PFSK-1 (cell line): ENCODE data around the gene NUDT6.

Source experiments
- FOXP2 ChIP-seq: optimal IDR thresholded peaks from 2 replicates; pipeline ENCODE3; 2011; ENCODE audit warnings: borderline replicate concordance, control low read depth, inconsistent platforms; ENCODE audit not compliant: insufficient read depth; ENCODE audit errors: extremely low read length, extremely low read depth
- POLR2AphosphoS5 ChIP-seq: IDR thresholded peaks from 2 replicates; pipeline ENCODE4 v1.6.1; 2012; ENCODE audit warnings: low read depth, mild to moderate bottlenecking, control low read depth, low read length, moderate library complexity
- REST ChIP-seq, 2 experiments: IDR thresholded peaks; 2 replicates each; pipeline versions ENCODE4 v1.6.1 to v1.8.0; 2011 to 2012; ENCODE audit warnings: low read depth in 2 of 2, low read length in 2 of 2, control low read depth in 1 of 2, inconsistent platforms in 1 of 2, mild to moderate bottlenecking in 1 of 2, moderate library complexity in 1 of 2; ENCODE audit not compliant: insufficient read depth in 1 of 2
- SIN3A ChIP-seq: IDR thresholded peaks from 2 replicates; pipeline ENCODE4 v1.6.1; 2012; ENCODE audit warnings: mild to moderate bottlenecking, low read length, moderate library complexity, borderline replicate concordance; ENCODE audit not compliant: insufficient read depth
- TAF1 ChIP-seq: IDR thresholded peaks from 2 replicates; pipeline ENCODE4 v1.6.1; 2012; ENCODE audit warnings: low read length, control low read depth, borderline replicate concordance; ENCODE audit not compliant: insufficient read depth

NUDT6 gene

GRCh38 chr4:122894827-122895226 is 27.6 kb downstream of the NUDT6 start:
- no peak for TF ChIP-seq FOXP2
- no peak for TF ChIP-seq POLR2AphosphoS5

DNA sequence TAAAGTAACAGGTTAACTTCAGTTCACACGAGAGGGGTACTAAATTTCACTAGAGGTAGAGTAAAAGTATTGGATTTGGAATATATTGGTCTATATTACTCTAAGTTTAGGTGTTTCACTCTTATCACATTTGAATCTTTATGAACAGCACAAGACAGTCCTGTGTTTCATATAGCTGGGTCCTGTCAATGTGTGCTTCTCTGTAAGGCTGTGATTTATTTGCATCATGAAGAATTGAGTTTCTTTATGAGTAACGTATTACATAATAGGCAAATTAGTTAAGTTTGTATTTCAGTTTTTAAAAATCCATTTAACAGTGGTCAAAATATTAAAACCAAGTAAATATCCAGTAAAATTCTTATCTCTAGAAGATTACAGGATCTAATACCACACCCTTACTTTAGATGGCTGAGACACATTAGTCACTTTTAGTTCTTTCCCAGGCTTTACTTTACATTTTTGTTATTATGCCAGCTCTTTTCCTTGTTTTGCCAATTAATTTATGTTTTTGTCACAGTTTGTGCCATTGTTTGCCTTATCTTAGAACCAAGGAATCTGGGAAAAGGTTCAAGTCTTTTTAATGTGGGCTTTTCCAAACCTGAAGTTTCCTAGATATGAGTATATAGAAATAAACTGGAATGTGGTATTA is 32.1 kb downstream of the NUDT6 start:
- TF ChIP-seq SIN3A (no peak), REST (IDR thresholded peaks at IDR 0.05; ENCODE audit: insufficient read depth in 1 of 2, low read depth in 2 of 2, low read length in 2 of 2) (no peak), TAF1 (no peak), POLR2AphosphoS5 (no peak), FOXP2 (no peak)

- TF ChIP-seq FOXP2 (no peak), REST (IDR thresholded peaks at IDR 0.05; ENCODE audit: insufficient read depth in 1 of 2, low read depth in 2 of 2, low read length in 2 of 2) (no peak), TAF1 (no peak), SIN3A (no peak), POLR2AphosphoS5 (no peak)
These were observed 32.7 kb downstream of the NUDT6 start for GRCh38 chr4:122889726-122890125.

DNA sequence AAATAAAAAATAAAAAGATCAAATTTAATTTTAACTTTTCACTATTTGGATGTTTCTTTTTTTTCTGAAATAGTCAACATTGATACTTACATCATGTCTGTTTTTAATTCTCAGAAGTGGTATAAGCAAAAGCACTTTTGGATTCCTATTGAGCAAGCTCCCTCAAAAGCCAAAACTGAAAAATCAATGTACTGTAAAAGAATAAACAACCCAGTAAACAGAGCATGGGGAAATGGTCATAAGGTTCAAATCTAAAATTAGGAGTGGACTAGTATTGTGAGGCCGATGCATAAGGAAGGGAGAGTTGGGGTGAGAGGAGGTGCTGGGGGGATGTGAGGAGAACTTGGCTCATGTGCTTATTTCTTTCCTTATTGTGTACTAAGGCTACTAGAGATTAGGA is 37.9 kb downstream of the NUDT6 start:
- TF ChIP-seq FOXP2 (no peak), REST (IDR thresholded peaks at IDR 0.05; ENCODE audit: insufficient read depth in 1 of 2, low read depth in 2 of 2, low read length in 2 of 2) (no peak), SIN3A (no peak), TAF1 (no peak)

DNA sequence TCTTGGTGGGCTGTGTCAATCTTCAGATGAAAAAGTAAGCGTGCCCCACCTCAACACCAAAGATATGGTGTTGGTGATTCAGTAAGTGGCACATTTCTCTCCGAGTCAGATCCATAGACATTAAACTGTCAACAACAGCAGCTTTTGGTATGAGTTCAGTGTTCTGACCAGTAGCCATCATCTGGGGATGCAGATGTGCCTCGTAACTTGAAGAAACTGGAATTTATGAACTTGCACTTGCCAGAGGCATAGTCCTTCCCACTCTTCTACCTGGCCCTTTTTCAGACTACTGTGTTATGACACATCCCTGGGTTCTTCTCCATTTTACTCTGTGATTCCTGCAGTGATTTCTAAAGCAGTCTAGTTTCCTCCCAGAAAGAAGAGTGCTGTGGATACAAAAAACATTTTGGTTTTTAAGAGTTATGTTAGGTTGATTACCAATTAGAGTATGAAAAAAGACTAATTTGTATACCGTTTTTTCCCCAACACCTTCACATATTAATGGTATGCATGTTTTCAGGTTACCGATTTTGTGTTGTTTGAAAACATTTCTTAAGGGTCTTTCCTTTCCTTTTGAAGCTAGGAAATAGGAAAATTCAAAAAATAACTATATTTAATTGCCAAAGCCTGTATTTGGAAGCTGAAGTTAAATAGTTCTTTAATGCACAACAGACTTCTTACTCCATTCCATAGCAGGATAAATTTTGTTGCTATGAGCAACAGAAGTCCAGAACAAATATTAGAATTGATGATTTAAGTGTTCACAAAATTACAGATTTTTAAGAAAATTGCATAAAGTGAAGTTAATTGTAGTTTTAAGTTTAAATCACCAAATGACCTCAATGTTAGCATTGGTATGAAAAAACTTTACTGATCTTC is 39.3 kb downstream of the NUDT6 start:
- TF ChIP-seq REST (IDR thresholded peaks at IDR 0.05; ENCODE audit: insufficient read depth in 1 of 2, low read depth in 2 of 2, low read length in 2 of 2): no peak
- no peak for TF ChIP-seq SIN3A
- TF ChIP-seq TAF1: no peak
- TF ChIP-seq POLR2AphosphoS5: no peak
- no peak for TF ChIP-seq FOXP2

DNA sequence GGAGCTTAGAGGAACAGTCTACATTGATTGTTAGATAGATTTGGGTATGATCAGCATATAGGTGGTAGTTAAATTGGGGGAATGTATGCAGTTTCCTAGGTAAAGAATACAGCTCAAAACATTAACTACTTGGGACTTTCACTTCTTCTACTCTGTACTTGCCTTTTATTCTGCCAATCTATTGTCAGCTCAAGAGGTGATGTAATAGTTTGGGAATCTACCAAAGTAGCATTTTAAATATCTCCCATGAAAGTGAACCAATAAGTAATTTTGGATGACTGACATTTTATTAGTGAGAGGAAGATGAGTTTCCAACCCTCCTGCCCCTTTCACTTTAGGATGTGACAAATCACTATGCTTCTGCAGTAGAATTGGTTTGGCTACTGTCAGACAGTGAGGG is 43.4 kb downstream of the NUDT6 start:
- no peak for TF ChIP-seq SIN3A
- TF ChIP-seq POLR2AphosphoS5: no peak
- no peak for TF ChIP-seq TAF1
- no peak for TF ChIP-seq REST (IDR thresholded peaks at IDR 0.05; ENCODE audit: insufficient read depth in 1 of 2, low read depth in 2 of 2, low read length in 2 of 2)
- TF ChIP-seq FOXP2: no peak
